GM19351 (cell line): Measurements from ENCODE around the gene C5.
"Not testable (repeated sequence)": the region's sequence is repeated elsewhere in the genome, so short reads cannot be mapped to it uniquely, and the experiment has no call there.

Experiments
- ATAC-seq: cut with Tn5 transposase; IDR thresholded peaks from one replicate; pipeline ENCODE4 v1.9.1; 2021; ENCODE audit warnings: mild to moderate bottlenecking, moderate library complexity; ENCODE audit not compliant: unreplicated experiment

The C5 gene

GRCh38 chr9:120982836-120983235, 67.2 kb downstream of the C5 start:
- no peak for ATAC-seq

DNA sequence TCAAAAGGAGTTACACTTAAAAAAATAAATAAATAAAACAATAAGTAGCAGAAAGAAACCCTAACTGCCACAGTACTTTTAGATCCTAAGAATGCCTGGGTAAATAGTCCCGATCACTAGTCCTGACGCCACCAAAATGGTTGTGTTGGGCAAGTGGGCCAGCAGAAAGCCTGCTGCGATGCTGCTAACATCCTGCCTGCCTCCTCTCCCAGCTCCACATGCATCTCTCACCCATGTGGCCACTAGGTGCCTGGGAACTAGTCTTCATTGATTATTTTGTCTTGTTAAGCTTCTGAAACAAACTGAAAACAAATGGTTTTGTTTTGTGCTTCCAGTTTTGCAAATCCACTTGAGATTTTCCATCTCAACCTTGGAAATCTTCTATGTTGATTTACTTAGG, 69.1 kb downstream of the C5 start:
- no peak for ATAC-seq

DNA sequence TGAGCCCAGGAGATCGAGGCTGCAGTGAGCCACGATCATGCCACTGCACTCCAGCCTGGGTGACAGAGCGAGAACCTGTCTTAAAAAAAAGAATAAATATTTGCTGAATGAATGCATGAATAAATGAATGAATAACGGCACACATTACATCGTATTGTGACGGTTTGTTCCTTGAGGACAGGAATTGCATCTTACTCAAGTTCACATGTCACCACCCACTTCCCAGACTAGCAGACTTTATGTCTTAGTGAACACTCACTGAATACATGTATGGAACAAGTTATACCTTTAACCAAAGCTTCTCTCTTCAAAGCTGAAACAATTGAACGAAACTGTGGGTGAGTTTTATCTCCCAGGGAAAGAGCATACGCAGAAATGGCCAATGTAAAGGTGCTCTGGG, 70.3 kb downstream of the C5 start:
- ATAC-seq = no peak

DNA sequence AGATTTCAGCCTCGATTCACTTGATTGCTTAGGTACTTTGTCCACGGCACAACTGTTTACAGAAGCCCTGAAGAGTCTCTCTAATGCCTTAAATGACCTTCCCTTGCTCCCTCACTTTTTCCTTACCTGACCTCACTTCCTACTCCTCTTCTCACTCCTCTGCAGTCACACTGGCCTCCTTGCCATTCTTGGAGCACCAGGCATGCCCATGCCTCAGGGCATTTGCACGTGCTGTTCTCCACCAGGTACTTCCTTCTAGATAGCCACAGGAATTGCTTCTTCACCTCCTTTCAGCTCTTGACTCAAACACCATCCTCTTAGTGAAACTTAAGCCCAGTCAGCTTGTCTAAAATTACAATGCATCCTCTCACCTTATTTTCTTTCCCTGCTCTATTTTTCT, 71.1 kb downstream of the C5 start:
- ATAC-seq = no peak

- no peak for ATAC-seq
These were observed 72.8 kb downstream of the C5 start for GRCh38 chr9:120977321-120977720.

DNA sequence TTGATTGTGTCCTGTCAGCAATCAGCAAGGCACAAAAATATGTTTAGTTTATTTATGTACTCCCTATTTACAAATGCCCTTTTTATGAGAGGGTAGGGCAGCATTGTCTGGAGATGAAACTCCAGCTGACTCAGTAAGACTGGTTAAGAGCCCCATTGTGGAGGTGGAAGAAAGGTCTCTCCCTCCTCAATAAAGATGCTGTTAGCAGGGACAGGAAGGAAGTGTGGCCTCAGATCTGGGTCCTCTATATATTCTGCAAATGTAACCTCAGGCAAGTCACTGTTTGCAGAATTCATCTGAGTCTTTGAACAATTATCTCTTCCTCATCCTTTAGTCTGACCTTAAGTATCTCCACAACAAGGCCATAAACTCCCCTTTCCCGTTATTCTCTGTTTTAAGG, 75.2 kb downstream of the C5 start:
- no peak for ATAC-seq

- ATAC-seq = no peak
These were observed 75.9 kb downstream of the C5 start for GRCh38 chr9:120974181-120974580.

DNA sequence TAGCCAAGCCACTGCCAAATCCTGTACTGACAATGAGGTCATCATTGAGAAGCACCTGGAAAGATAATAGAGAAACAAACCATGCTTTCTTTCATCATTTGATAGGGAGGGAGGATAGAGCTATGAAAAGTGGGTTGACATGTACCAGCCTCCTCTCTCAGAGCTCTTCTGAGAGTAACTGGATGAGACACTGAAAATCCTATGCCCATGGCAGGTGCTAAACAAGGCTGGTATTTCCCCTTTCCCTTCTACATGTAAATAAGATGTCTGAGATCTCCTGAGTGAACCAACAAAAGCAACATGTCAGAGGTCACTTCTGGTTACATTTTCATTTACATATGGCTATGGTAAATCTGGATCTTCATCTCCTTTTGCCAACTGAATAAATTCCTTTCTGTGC, 78.1 kb downstream of the C5 start:
- no peak for ATAC-seq

DNA sequence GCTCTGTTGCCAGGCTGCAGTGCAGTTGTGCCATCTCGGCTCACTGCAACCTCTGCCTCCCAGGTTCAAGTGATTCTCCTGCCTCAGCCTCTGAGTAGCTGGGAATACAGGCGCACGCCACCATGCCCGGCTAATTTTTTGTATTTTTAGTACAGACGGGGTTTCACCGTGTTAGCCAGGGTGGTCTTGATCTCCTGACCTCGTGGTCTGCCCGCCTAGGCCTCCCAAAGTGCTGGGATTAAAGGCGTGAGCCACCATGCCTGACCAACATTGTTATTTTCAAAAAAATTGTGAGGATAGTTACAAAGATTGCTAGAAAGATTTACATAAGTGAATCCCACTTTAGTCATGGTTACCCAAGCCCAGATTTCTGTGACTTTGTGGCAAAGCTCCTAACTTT, 78.6 kb downstream of the C5 start:
- not testable (repeated sequence) for ATAC-seq

DNA sequence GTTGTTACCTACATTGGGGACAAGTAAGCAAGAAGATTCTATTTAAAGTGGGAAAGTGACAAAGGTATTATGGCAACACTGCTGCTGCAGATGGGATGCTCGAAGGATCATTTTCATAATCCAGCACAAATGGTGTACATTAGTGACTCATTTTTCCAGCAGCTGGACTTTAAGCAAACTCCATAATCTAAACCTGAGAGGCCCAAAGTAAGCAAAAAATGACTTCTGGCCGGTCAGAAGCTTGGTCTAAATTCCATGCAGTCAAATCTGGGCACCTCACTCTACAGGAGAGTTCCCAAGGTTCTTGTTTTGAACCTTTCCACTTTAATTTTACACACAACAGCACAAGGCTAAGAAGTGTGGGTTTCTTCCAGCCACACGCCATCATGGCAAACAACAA, 79.8 kb downstream of the C5 start:
- ATAC-seq = no peak

DNA sequence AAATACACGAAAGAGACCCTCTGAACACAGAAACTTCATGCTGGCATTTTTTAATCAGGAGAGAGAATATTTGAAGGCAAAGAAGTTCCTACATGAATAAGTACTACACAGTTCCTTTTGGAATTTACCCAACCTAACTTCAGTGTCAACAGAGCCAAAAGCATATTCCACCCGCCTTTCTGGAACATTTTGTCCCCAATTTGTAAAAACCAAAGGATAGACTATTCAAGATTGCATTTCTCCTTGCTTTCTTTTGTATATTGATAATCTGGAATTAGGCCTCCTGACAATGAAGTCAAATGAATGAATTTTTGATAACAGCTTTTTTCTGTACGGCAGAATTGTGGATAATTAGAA, 84.1 kb downstream of the C5 start:
- no peak for ATAC-seq

DNA sequence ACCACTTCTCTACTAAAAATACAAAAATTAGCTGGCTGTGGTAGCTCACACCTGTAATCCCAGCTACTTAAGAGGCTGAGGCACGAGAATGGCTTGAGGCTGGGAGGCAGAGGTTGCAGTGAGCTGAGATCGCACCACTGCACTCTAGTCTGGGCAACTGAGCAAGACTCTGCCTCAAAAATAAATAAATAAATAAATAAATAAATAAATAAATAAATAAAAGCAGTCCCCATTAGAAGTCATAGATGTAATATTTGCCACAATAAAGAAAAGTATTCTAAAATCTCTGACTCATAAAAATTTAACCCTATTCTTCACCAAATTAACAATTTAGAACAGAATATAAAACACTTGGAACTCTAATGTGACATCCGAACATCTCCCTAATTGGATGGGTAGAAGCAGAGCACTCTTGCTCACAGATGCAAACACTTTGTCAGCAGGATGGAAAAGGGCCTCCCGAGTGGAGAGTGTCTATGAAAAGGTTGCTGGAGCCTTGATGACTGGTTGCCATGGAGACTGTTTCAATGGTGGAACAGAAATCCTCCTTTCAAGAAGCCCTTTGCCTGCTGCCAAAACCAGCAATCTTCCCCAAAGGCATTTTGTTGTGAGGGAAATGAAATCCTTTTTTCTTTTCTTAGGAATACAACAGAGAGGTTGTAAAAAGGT, 84.6 kb downstream of the C5 start:
- ATAC-seq = no peak

DNA sequence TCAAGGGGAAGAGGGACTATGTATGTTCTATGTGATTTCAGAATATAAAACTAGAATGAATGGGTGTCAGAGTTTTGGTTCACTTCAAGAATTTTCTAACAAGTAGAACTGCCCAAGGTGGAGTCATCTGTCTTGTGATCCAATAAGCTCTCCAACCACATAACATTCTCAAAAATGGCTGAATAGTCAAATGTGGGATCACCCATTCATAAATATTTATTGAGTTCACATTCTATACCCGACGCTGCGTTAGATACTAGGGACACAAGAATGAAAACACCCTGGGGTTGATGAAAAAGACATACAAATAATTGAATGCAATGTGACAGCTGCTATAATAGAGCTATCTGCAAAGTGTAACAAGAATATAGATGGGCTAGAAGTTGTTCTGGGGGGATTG, 88.1 kb downstream of the C5 start:
- ATAC-seq = no peak

- no peak for ATAC-seq
These were observed 90.1 kb downstream of the C5 start for GRCh38 chr9:120960001-120960400.

- no peak for ATAC-seq
These were observed 93.2 kb downstream of the C5 start for GRCh38 chr9:120956862-120957261.

- ATAC-seq = no peak
These were observed 98.0 kb downstream of the C5 start for GRCh38 chr9:120951960-120952618.

DNA sequence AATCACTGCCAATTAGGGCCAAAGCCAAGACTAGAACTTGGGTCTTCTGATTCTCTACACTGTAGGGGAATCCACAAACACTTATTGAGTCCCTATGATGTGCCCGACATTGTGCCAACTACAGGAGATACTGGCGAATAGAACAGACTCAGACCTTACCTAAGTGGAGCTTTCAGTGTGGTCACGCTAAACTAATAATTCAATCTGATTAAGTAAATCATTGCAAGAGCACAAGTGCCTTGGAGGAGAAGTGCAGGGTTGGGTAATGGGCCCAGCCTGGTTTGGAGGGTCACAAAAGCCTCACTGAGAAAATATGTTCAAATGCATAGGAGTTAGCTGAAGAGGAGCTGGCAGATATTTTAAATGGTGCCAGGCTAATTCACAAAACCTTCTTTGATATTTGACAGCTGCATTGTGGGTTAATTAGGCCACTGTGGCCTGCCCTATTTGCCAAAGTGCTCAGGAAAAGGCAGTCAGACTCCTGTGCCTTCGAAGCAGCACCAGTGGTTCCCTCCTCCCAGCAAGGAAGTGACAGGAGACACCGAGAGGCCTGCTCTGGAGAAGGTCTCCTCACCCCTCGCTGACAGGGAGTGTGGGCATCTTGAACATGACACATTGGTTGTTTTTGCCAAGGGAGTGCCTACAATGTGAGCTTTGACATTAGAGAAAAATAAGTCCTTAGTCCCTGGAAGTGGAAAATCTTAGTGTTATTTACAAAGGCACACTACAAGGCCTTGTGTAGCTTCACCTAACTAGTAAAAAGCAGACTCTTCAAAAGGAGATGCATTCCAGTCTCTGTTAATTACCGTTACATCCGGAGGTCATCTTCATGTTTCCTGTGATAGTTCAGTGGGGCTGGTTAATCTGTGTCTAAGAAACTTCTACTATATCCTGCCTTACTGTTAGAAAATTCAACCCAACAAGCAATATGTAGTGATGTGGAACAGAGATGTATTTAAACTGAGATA, 99.4 kb downstream of the C5 start:
- no peak for ATAC-seq

GRCh38 chr9:120949290-120949689, 100.8 kb downstream of the C5 start:
- ATAC-seq = no peak

DNA sequence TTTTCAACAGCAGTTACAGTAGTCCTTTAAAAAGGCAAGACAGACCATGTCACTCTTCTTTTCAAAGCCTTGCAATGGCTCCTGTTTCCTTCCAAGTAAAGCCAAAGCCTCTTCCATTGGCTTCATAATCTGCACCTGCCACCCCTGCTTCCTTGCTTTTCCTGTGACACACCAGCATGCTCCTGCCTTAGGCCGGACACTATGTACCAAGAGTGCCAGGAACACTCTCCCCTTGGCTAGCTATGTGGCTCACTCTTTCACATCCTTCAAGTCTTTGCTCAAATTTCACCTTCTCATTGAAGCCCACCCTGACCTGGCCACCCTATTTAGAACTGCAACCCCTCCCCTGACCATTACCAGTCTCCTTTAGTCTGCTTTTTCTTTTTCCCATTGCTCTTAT, 101.3 kb downstream of the C5 start:
- no peak for ATAC-seq

GRCh38 chr9:120947222-120947621, 102.9 kb downstream of the C5 start:
- no peak for ATAC-seq

GRCh38 chr9:120946259-120946658, 103.8 kb downstream of the C5 start:
- no peak for ATAC-seq

- no peak for ATAC-seq
These were observed 105.1 kb downstream of the C5 start for GRCh38 chr9:120944948-120945347.
